Stimulated activated CD8-positive, alpha-beta memory T cell treated with anti-CD3 and anti-CD28 coated beads, Interleukin-15, amount 100 ng/mL, for 4 hours (primary cell): ENCODE measurements around the gene ASF1B.
A peak's percentile ranks its signal among the peaks of the same experiment; 100 is the strongest.
"Not testable (repeated sequence)": the region's sequence is repeated elsewhere in the genome, so short reads cannot be mapped to it uniquely, and the experiment has no call there.

ENCODE experiments used
- DNase-seq, 2 donors: peaks; one replicate each; pipeline ENCODE4 v3.0.0-alpha.2; 2020; ENCODE audit warnings: low read depth in 2 of 2

ASF1B gene

GRCh38 chr19:14136509-14137281, at the start of gene ASF1B:
ASF1B (minus strand) TSS chr19:14136589; CDS start chr19:14136456, 133 bp downstream.
- peak; percentile 95 for DNase-seq

GRCh38 chr19:14185691-14186090, 49.3 kb upstream of the ASF1B start:
- DNase-seq: not testable (repeated sequence)

GRCh38 chr19:14185158-14185557, 48.8 kb upstream of the ASF1B start:
- no peak for DNase-seq

- no peak for DNase-seq
Observed at GRCh38 chr19:14183741-14184350, 47.5 kb upstream of the ASF1B start.

GRCh38 chr19:14182476-14182875, 46.1 kb upstream of the ASF1B start:
- no peak for DNase-seq

- no peak for DNase-seq
Observed at GRCh38 chr19:14181906-14182305, 45.5 kb upstream of the ASF1B start.

GRCh38 chr19:14181199-14181598, 44.8 kb upstream of the ASF1B start:
- DNase-seq: not testable (repeated sequence)

- DNase-seq: no peak
Observed at GRCh38 chr19:14177496-14178074, 41.2 kb upstream of the ASF1B start.

- no peak for DNase-seq
Observed at GRCh38 chr19:14175351-14175792, 39.0 kb upstream of the ASF1B start.

- DNase-seq: no peak
Observed at GRCh38 chr19:14174883-14175282, 38.5 kb upstream of the ASF1B start.

GRCh38 chr19:14168993-14169392, 32.6 kb upstream of the ASF1B start:
- DNase-seq: no peak

GRCh38 chr19:14168259-14168972, 32.0 kb upstream of the ASF1B start:
- DNase-seq: no peak

GRCh38 chr19:14167576-14168138, 31.3 kb upstream of the ASF1B start:
- no peak for DNase-seq

- DNase-seq: no peak
Observed at GRCh38 chr19:14166999-14167575, 30.7 kb upstream of the ASF1B start.

GRCh38 chr19:14165990-14166830, 29.8 kb upstream of the ASF1B start:
- peak in 1 of 2 donors; percentile 17 for DNase-seq

GRCh38 chr19:14164724-14165493, 28.5 kb upstream of the ASF1B start:
- DNase-seq: no peak

- no peak for DNase-seq
Observed at GRCh38 chr19:14164082-14164481, 27.7 kb upstream of the ASF1B start.

GRCh38 chr19:14162871-14163297, 26.5 kb upstream of the ASF1B start:
- no peak for DNase-seq

- DNase-seq: no peak
Observed at GRCh38 chr19:14161305-14161704, 24.9 kb upstream of the ASF1B start.
